ENCODE data around the gene SRSF4. TPM values are rescaled to one million over a fixed set of nuclear protein-coding genes. Genes with fewer than 3 reads are reported as not detected.

SRSF4 gene
- total and polyA plus RNA-seq, 9 of the 15 experiments (the other 6 are each of a cell fraction or from before 2014, with no cell fraction given): 15.9 to 132 (median 82.0) TPM

Small RNA genes lying within 50 kb of the gene (small RNA-seq; reads per million reads assigned to genes)
- not detected for gene RF02271

Other genes with a start within 250 kb of the SRSF4 start
- gene TMEM200B, start 58.0 kb downstream of the SRSF4 start, total RNA-seq (2014; rRNA removed): not detected in 2 replicates
- gene TMEM200B, start 58.0 kb downstream of the SRSF4 start, total RNA-seq (2014; rRNA removed; fragmentation: Illumina TruSeq; extraction: Trizol): 0.04 TPM in 1 of 2 replicates, not detected in the other
- gene TMEM200B, start 58.0 kb downstream of the SRSF4 start, total RNA-seq (2015; rRNA removed; fragmentation: Illumina TruSeq; extraction: Trizol): 0.11 TPM in 1 of 2 replicates, not detected in the other
- 0.11 and 0.13 TPM in 2 replicates for gene TMEM200B, start 58.0 kb downstream of the SRSF4 start, total RNA-seq (2021)
- 0.07 and 0.08 TPM in 2 replicates for gene TMEM200B, start 58.0 kb downstream of the SRSF4 start, polyA plus RNA-seq (2011; rRNA removed)
- 0.06 and 0.10 TPM in 2 replicates for gene TMEM200B, start 58.0 kb downstream of the SRSF4 start, polyA plus RNA-seq (2014; fragmentation: Illumina TruSeq; extraction: Trizol)
- under 1 TPM; 0.30 to 0.35 TPM for gene TMEM200B, start 58.0 kb downstream of the SRSF4 start, polyA plus RNA-seq (2014; fragmentation: Nextera tagmentation; extraction: Ambion mirVana)
- gene TMEM200B, start 58.0 kb downstream of the SRSF4 start, polyA plus RNA-seq (2014; rRNA removed): 0.09 and 0.13 TPM in 2 replicates
- gene MECR, start 49.0 kb upstream of the SRSF4 start, total RNA-seq (2014; rRNA removed): 42.9 and 48.1 TPM in 2 replicates
- gene MECR, start 49.0 kb upstream of the SRSF4 start, total RNA-seq (2014; rRNA removed; fragmentation: Illumina TruSeq; extraction: Trizol): 29.2 and 35.9 TPM in 2 replicates
- 27.5 and 30.4 TPM in 2 replicates for gene MECR, start 49.0 kb upstream of the SRSF4 start, total RNA-seq (2015; rRNA removed; fragmentation: Illumina TruSeq; extraction: Trizol)
- gene MECR, start 49.0 kb upstream of the SRSF4 start, total RNA-seq (2021): 48.8 and 51.2 TPM in 2 replicates
- 43.7 and 57.2 TPM in 2 replicates for gene MECR, start 49.0 kb upstream of the SRSF4 start, polyA plus RNA-seq (2011; rRNA removed)
- 52.8 and 58.3 TPM in 2 replicates for gene MECR, start 49.0 kb upstream of the SRSF4 start, polyA plus RNA-seq (2014; fragmentation: Illumina TruSeq; extraction: Trizol)
- 10 to 100 TPM; 10.4 to 18.0 TPM for gene MECR, start 49.0 kb upstream of the SRSF4 start, polyA plus RNA-seq (2014; fragmentation: Nextera tagmentation; extraction: Ambion mirVana)
- gene MECR, start 49.0 kb upstream of the SRSF4 start, polyA plus RNA-seq (2014; rRNA removed): 58.6 and 61.2 TPM in 2 replicates
- 2.9 and 4.3 TPM in 2 replicates for gene PTPRU, start 54.6 kb upstream of the SRSF4 start, total RNA-seq (2014; rRNA removed)
- 0.22 and 0.44 TPM in 2 replicates for gene PTPRU, start 54.6 kb upstream of the SRSF4 start, total RNA-seq (2014; rRNA removed; fragmentation: Illumina TruSeq; extraction: Trizol)
- gene PTPRU, start 54.6 kb upstream of the SRSF4 start, total RNA-seq (2015; rRNA removed; fragmentation: Illumina TruSeq; extraction: Trizol): 0.64 and 1.0 TPM in 2 replicates
- 2.7 and 3.1 TPM in 2 replicates for gene PTPRU, start 54.6 kb upstream of the SRSF4 start, total RNA-seq (2021)
- gene PTPRU, start 54.6 kb upstream of the SRSF4 start, polyA plus RNA-seq (2011; rRNA removed): 0.92 and 4.0 TPM in 2 replicates
- gene PTPRU, start 54.6 kb upstream of the SRSF4 start, polyA plus RNA-seq (2014; fragmentation: Illumina TruSeq; extraction: Trizol): 1.3 and 1.7 TPM in 2 replicates
- gene PTPRU, start 54.6 kb upstream of the SRSF4 start, polyA plus RNA-seq (2014; fragmentation: Nextera tagmentation; extraction: Ambion mirVana): under 1 TPM; 0.01 to 0.03 TPM
- gene PTPRU, start 54.6 kb upstream of the SRSF4 start, polyA plus RNA-seq (2014; rRNA removed): 1.5 and 2.5 TPM in 2 replicates

All from K562 (cell line).